Esophagus squamous epithelium (tissue), 4 donors: ENCODE results near the gene BRPF1.

Source experiments
- CTCF ChIP-seq, 6 experiments: fragments of 450-650 bp in 4 of 6; fragments of 200-600 bp in 2 of 6; sonication (generic) in 2 of 6; IDR thresholded peaks; one replicate each; pipeline ENCODE4 v1.5.1; 2016 to 2019; ENCODE audit warnings: antibody characterized with exemption in 6 of 6, mild to moderate bottlenecking in 4 of 6, moderate library complexity in 4 of 6
- POLR2A ChIP-seq, 4 donors: fragments of 450-650 bp; IDR thresholded peaks; one replicate each; pipeline ENCODE4 v1.6.1; 2017; ENCODE audit warnings: antibody characterized with exemption in 4 of 4, mild to moderate bottlenecking in 4 of 4, moderate library complexity in 3 of 4

DNA sequence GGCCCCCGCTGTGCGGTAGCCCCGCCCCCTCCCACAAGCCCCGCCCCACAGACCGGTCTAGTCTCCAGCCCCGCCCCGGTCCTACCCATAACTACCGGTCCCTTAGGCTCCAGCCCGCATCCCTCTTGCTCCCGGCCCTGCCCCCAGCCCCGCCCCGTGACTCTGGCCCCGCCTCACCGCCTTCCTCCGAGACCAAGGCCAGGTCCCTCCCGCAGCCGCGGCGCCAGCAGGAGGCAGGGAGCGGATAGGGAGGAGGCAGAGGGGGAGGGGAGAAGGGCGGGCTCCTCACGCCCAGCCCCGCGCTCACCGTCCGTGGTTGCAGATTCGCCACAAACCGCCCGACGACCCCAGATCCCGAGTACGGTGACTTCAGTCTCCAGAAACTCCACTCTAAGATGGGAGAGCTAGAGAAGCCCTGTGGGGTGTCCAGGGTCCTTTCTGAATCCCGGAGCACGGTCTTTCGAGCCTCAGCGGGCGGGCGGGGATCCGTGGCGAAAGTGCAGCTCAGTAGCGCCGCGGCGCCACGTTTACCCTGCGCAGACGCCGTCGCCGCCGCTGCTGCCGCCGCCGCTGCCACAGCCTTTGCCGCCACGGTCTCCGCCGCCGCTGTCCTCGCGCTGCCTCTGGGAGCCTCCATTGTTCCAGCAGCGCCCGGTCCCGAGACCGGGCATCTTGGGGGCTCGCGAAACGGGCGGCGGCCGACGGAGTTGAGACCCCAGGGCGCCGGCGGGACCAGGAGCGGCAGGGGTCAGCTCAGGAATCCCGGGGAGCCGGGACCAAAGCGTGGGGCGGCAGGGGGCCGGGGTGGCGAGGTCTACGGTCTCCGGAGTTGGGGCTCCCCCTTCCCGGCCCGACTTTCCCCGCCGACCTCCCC is at the start of gene BRPF1:
- peak in 2 of 6 experiments; percentile 6 to 21 for TF ChIP-seq CTCF (IDR thresholded peaks at IDR 0.05)
- TF ChIP-seq POLR2A (IDR thresholded peaks at IDR 0.05) = peak in 2 of 4 donors; percentile 42 to 57
